H1 (cell line): ENCODE results near the gene HSPB1. TPM values are rescaled to one million over a fixed set of nuclear protein-coding genes. Genes with fewer than 3 reads are reported as not detected.

Experiments used
- ASH2L ChIP-seq: fragments of 200-600, 300-600 bp; sonication (generic); IDR thresholded peaks from one replicate; pipeline ENCODE4 v1.7.1; 2017; ENCODE audit warnings: low read length
- BACH1 ChIP-seq: IDR thresholded peaks from 2 replicates; pipeline ENCODE4 v1.6.1; 2012; ENCODE audit warnings: low read length, improper control_type of control experiment
- BCL11A ChIP-seq, 2 experiments: IDR thresholded peaks; one replicate each; pipeline ENCODE4 v1.6.1; 2011; ENCODE audit warnings: low read depth in 2 of 2, low read length in 2 of 2, mild to moderate bottlenecking in 2 of 2
- CREB1 ChIP-seq: IDR thresholded peaks from 2 replicates; pipeline ENCODE4 v1.6.1; 2012; ENCODE audit warnings: inconsistent platforms
- E2F6 ChIP-seq: IDR thresholded peaks from 2 replicates; pipeline ENCODE4 v1.6.1; 2012; ENCODE audit warnings: inconsistent platforms
- EGR1 ChIP-seq: IDR thresholded peaks from 2 replicates; pipeline ENCODE4 v1.6.1; 2011; ENCODE audit warnings: low read depth, low read length, borderline replicate concordance
- FOSL1 ChIP-seq: IDR thresholded peaks from 2 replicates; pipeline ENCODE4 v1.6.1; 2011; ENCODE audit warnings: mild to moderate bottlenecking, low read depth, low read length, moderate library complexity; ENCODE audit not compliant: insufficient read depth
- HDAC6 ChIP-seq: IDR thresholded peaks from one replicate; pipeline ENCODE4 v1.7.1; 2012; ENCODE audit warnings: low read depth, mild to moderate bottlenecking, inconsistent platforms, low read length, moderate library complexity
- KDM5A ChIP-seq: fragments of 200-600 bp; IDR thresholded peaks from 2 replicates; pipeline ENCODE4 v1.7.1; 2012; ENCODE audit warnings: mild to moderate bottlenecking, low read length, inconsistent platforms, mixed read lengths
- MAX ChIP-seq: IDR thresholded peaks from 2 replicates; pipeline ENCODE4 v1.6.1; 2012; ENCODE audit warnings: inconsistent platforms
- NRF1 ChIP-seq: IDR thresholded peaks from 2 replicates; pipeline ENCODE4 v1.6.1; 2011; ENCODE audit warnings: mild to moderate bottlenecking, low read depth, low read length, improper control_type of control experiment
- RAD21 ChIP-seq, 2 experiments: IDR thresholded peaks in 1 of 2; conservative IDR thresholded peaks in 1 of 2; 2 replicates each; pipeline ENCODE4 v1.6.1; 2011; ENCODE audit warnings: low read depth in 2 of 2, low read length in 2 of 2, improper control_type of control experiment in 1 of 2, inconsistent platforms in 1 of 2, mild to moderate bottlenecking in 1 of 2, moderate library complexity in 1 of 2
- RBBP5 ChIP-seq: IDR thresholded peaks from 2 replicates; pipeline ENCODE4 v1.7.1; 2012; ENCODE audit warnings: low read depth, mild to moderate bottlenecking, inconsistent platforms, low read length, moderate library complexity, borderline replicate concordance
- RNF2 ChIP-seq: fragments of 200-900, 300-1000 bp; sonication (generic); IDR thresholded peaks from 2 replicates; pipeline ENCODE4 v1.7.1; 2016; ENCODE audit warnings: borderline replicate concordance, low read depth, mild to moderate bottlenecking, antibody characterized with exemption, low read length; ENCODE audit not compliant: poor library complexity, severe bottlenecking; ENCODE audit errors: missing control alignments
- RXRA ChIP-seq: IDR thresholded peaks from 2 replicates; pipeline ENCODE4 v1.6.1; 2011; ENCODE audit warnings: low read depth, mild to moderate bottlenecking, low read length, moderate library complexity; ENCODE audit not compliant: insufficient read depth
- SAP30 ChIP-seq: fragments of 300-600 bp; sonication (generic); IDR thresholded peaks from 2 replicates; pipeline ENCODE4 v1.7.1; 2012; ENCODE audit warnings: low read length, moderate library complexity, mild to moderate bottlenecking, inconsistent platforms; ENCODE audit not compliant: insufficient read depth, insufficient replicate concordance
- SIRT6 ChIP-seq: IDR thresholded peaks from one replicate; pipeline ENCODE4 v1.7.1; 2012; ENCODE audit warnings: low read length, inconsistent platforms
- SIX5 ChIP-seq: IDR thresholded peaks from 2 replicates; pipeline ENCODE4 v1.6.1; 2011; ENCODE audit warnings: mild to moderate bottlenecking, low read depth, low read length
- SP4 ChIP-seq: IDR thresholded peaks from 2 replicates; pipeline ENCODE4 v1.6.1; 2012; ENCODE audit warnings: low read length, inconsistent platforms
- TAF1 ChIP-seq: IDR thresholded peaks from 2 replicates; pipeline ENCODE4 v1.6.1; 2011; ENCODE audit warnings: mild to moderate bottlenecking, low read depth, low read length
- TEAD4 ChIP-seq: IDR thresholded peaks from 2 replicates; pipeline ENCODE4 v1.6.1; 2012; ENCODE audit warnings: low read depth, low read length, inconsistent platforms, mixed read lengths
- USF2 ChIP-seq: IDR thresholded peaks from 2 replicates; pipeline ENCODE4 v1.6.1; 2011; ENCODE audit warnings: low read length, improper control_type of control experiment
- polyA plus RNA-seq, 7 experiments: library from polyadenylated mRNA; depleted of rRNA in 3 of 7; stranded (reverse) in 5 of 7; unstranded in 2 of 7; fragments of >200 nt in 5 of 7; fragments of 200-250 nt in 2 of 7; gene quantifications; 1 replicate in 5 of 7; 2 replicates in 1 of 7; 4 replicates in 1 of 7; pipeline versions ENCODE4 v1.2.1 to v1.2.3, GENCODE V29; 2011 to 2013; ENCODE audit warnings: missing spikeins in 2 of 7, mixed read lengths in 2 of 7
- total RNA-seq: library from RNA; stranded (reverse); fragmentation: NEBNext Ultra II Directional; extraction: Animal tissue kit (Norgen Biotek cat#: 25700); gene quantifications from 2 replicates; pipeline ENCODE4 v1.2.1, GENCODE V29; 2021

Gene HSPB1
- total and polyA plus RNA-seq, 2 of the 8 experiments (the other 6 are each of a cell fraction or from before 2014, with no cell fraction given) = 165 to 254 TPM

DNA sequence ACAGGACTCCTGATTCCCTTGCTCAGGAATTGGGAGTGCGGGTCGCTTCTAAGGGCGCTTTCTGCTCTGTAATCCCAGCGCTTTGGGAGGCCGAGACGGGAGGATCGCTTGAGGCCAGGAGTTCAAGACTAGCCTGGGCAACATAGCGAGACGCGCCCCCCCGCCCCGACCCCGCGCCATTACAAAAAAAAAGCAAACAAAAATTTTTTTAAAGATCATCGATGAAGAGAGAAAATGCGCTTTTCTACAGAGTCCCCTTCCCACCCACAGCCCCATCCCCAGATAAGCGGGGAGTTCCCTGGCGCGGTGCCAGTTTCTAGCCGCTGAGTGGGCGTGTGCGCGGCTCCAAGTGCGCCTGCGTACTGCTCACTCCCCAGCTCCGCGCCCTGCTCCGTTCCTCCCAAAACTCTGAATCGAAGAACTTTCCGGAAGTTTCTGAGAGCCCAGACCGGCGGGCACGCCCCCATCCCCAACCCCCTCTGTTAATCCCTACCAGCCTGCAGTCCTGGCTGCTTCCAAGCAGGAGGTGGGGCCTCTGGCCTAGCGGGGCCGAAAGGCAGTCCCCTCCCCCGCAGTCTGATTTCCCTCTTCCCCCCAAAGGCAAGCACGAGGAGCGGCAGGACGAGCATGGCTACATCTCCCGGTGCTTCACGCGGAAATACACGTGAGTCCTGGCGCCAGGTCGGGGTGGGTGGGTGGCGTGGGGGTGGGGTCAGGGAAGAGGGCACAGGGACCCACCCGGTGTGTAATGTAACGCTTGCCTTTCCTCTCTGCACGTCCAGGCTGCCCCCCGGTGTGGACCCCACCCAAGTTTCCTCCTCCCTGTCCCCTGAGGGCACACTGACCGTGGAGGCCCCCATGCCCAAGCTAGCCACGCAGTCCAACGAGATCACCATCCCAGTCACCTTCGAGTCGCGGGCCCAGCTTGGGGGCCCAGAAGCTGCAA lies 1.0 kb downstream of the HSPB1 start (continued):
- 0 out of 2 replicates have a peak, but pooled peaks have one; percentile 23 for TF ChIP-seq RBBP5
- TF ChIP-seq CREB1 = no peak
- peak; percentile 66; the same call in 1 of the 2 replicates for TF ChIP-seq TAF1
- peak; percentile 15 for TF ChIP-seq RNF2
- TF ChIP-seq RXRA = no peak
- TF ChIP-seq SIRT6 = no peak
- no peak for TF ChIP-seq BCL11A (IDR thresholded peaks at IDR 0.05; ENCODE audit: low read depth in 2 of 2, low read length in 2 of 2)
- TF ChIP-seq NRF1 = peak; percentile 48
- TF ChIP-seq ASH2L = peak; percentile 37
- no peak for TF ChIP-seq USF2
- TF ChIP-seq MAX = peak; percentile 93
- peak; percentile 93 for TF ChIP-seq EGR1
- peak in 1 of 2 experiments; percentile 21; a peak in 2 of 4 replicates for TF ChIP-seq RAD21 (IDR thresholded peaks at IDR 0.05 in 1 of 2, conservative IDR thresholded peaks at IDR 0.05 in 1 of 2; ENCODE audit: low read depth in 2 of 2, low read length in 2 of 2)
- no peak for TF ChIP-seq SAP30
- no peak for TF ChIP-seq HDAC6
- TF ChIP-seq SP4 = no peak
- TF ChIP-seq SIX5 = no peak
- no peak for TF ChIP-seq TEAD4
- TF ChIP-seq E2F6 = peak; percentile 96
- TF ChIP-seq KDM5A = no peak
- no peak for TF ChIP-seq FOSL1
- TF ChIP-seq BACH1 = no peak
